K562 (cell line): ENCODE results near the gene PLA2G4C. TPM values are rescaled to one million over a fixed set of nuclear protein-coding genes. Genes with fewer than 3 reads are reported as not detected.

Experiments
- ATAC-seq: fragments of 200-7000 bp; cut with Tn5 transposase; 3 replicates; pipeline ENCODE4 v1.9.1; 2020; ENCODE audit warnings: moderate library complexity
- BruUV-seq: library from RNA; stranded (reverse); fragments of 400-500 nt; replicated peaks from 2 replicates; lab custom pipeline; 2021; lab: Mats Ljungman, UMichigan
- CTCF ChIA-PET: fragments of 300-600 bp; formaldehyde crosslinking; extraction: SDS; loops from one replicate; lab custom pipeline; 2021; ENCODE audit warnings: low intra/inter-chr PET ratio; lab: Yijun Ruan, JAX
- POLR2A ChIA-PET: fragments of 300-600, 350-650 bp; sonication (Branson Sonifier 250); formaldehyde crosslinking; extraction: SDS; loops from one replicate; lab custom pipeline; 2021; ENCODE audit warnings: antibody characterized with exemption, inconsistent platforms; lab: Yijun Ruan, JAX
- DNase-seq, 4 experiments: peaks; one replicate each; pipeline versions ENCODE4 v3.0.0 to v3.0.0-alpha.2; 2011 to 2018; ENCODE audit warnings: low spot score in 3 of 4, mixed read lengths in 3 of 4; ENCODE audit errors: extremely low read depth in 1 of 4
- FAIRE-seq: peaks from 2 replicates; lab custom pipeline; 2011; peaks lifted over from hg19 to GRCh38; lab: Jason Lieb, UNC
- H2AFZ ChIP-seq: 2 replicates; pipeline ENCODE4 v1.6.0; 2011; ENCODE audit warnings: low read depth, low read length, control low read depth, inconsistent platforms
- H3K27ac ChIP-seq: fragments of 200-600 bp; 3 replicates; pipeline ENCODE4 v1.8.0; 2011; ENCODE audit warnings: low read depth, mild to moderate bottlenecking, control low read depth, inconsistent platforms, low read length, moderate library complexity, mixed read lengths; ENCODE audit errors: extremely low read depth
- H3K27me3 ChIP-seq, 2 experiments: fragments of 300-600 bp in 1 of 2; 2 replicates in 1 of 2; 3 replicates in 1 of 2; pipeline versions ENCODE4 v1.6.0 to v1.8.0; 2011; ENCODE audit warnings: inconsistent platforms in 2 of 2, low read length in 2 of 2, mild to moderate bottlenecking in 1 of 2, mixed read lengths in 1 of 2, moderate library complexity in 1 of 2; ENCODE audit not compliant: control insufficient read depth in 2 of 2, insufficient read depth in 2 of 2
- H3K36me3 ChIP-seq: fragments of 300-600 bp; 3 replicates; pipeline ENCODE4 v1.8.0; 2011; ENCODE audit warnings: mild to moderate bottlenecking, low read length, inconsistent platforms; ENCODE audit not compliant: control insufficient read depth, insufficient read depth
- H3K4me1 ChIP-seq, 2 experiments: fragments of 200-600 bp in 1 of 2; replicated peaks in 1 of 2; 2 replicates in 1 of 2; 3 replicates in 1 of 2; pipeline versions ENCODE4 v1.5.1 to v1.8.0; 2011; ENCODE audit warnings: inconsistent platforms in 2 of 2, low read length in 2 of 2, mild to moderate bottlenecking in 1 of 2, mixed read lengths in 1 of 2, moderate library complexity in 1 of 2; ENCODE audit not compliant: control insufficient read depth in 2 of 2, insufficient read depth in 2 of 2
- H3K4me2 ChIP-seq: 2 replicates; pipeline ENCODE4 v1.6.1; 2011; ENCODE audit warnings: low read length, control low read depth, inconsistent platforms, mixed read lengths; ENCODE audit not compliant: insufficient read depth
- H3K4me3 ChIP-seq: fragments of 200-600 bp; sonication (generic), shearing (Covaris generic); 2 replicates; pipeline ENCODE4 v1.5.1; 2016; ENCODE audit warnings: control low read depth, inconsistent platforms
- H3K79me2 ChIP-seq: fragments of 200-600 bp; 3 replicates; pipeline ENCODE4 v1.8.0; 2011; ENCODE audit warnings: low read length, inconsistent platforms; ENCODE audit not compliant: control insufficient read depth, insufficient read depth
- H3K9ac ChIP-seq, 2 experiments: 2 replicates each; pipeline versions ENCODE4 v1.6.0 to v1.6.1; 2011; ENCODE audit warnings: low read depth in 2 of 2, low read length in 2 of 2, control low read depth in 1 of 2, inconsistent platforms in 1 of 2, mild to moderate bottlenecking in 1 of 2, mixed read lengths in 1 of 2; ENCODE audit not compliant: insufficient read depth in 1 of 2
- H3K9me1 ChIP-seq: one replicate; pipeline ENCODE4 v1.6.0; 2011; ENCODE audit warnings: inconsistent platforms, mild to moderate bottlenecking, low read length, moderate library complexity; ENCODE audit not compliant: control insufficient read depth, insufficient read depth
- H3K9me3 ChIP-seq: replicated peaks from 2 replicates; pipeline ENCODE4 v1.5.1; 2011; ENCODE audit warnings: low read depth, low read length, inconsistent platforms; ENCODE audit not compliant: control insufficient read depth, insufficient read depth
- H4K20me1 ChIP-seq: replicated peaks from 2 replicates; pipeline ENCODE4 v1.6.1; 2011; ENCODE audit warnings: low read length, inconsistent platforms, mixed read lengths; ENCODE audit not compliant: control insufficient read depth, insufficient read depth
- CBX3 ChIP-seq, 2 experiments: IDR thresholded peaks; 1 replicate in 1 of 2; 2 replicates in 1 of 2; pipeline ENCODE4 v1.6.1; 2012; ENCODE audit warnings: inconsistent platforms in 2 of 2, low read length in 2 of 2, borderline replicate concordance in 1 of 2, control low read depth in 1 of 2
- LEF1 ChIP-seq: fragments of 450-650 bp; IDR thresholded peaks from 2 replicates; pipeline ENCODE4 v1.6.1; 2016; ENCODE audit warnings: mild to moderate bottlenecking
- NFIX ChIP-seq: fragments of 250-450 bp; sonication (Bioruptor Pico); IDR thresholded peaks from 2 replicates; pipeline ENCODE4 v1.4.0; 2020; ENCODE audit warnings: low read depth, mild to moderate bottlenecking, moderate library complexity
- NFXL1 ChIP-seq: fragments of 450-650 bp; formaldehyde crosslinking; IDR thresholded peaks from 2 replicates; pipeline ENCODE4 v1.4.0; 2021; ENCODE audit warnings: mild to moderate bottlenecking
- PHB ChIP-seq: fragments of 250-450 bp; sonication (Bioruptor Pico); IDR thresholded peaks from 2 replicates; pipeline ENCODE4 v1.5.0; 2021
- RAD21 ChIP-seq, 2 experiments: fragments of 250-450 bp in 1 of 2; fragments of 450-650 bp in 1 of 2; sonication (Bioruptor Pico) in 1 of 2; formaldehyde crosslinking in 1 of 2; IDR thresholded peaks in 1 of 2; conservative IDR thresholded peaks in 1 of 2; 2 replicates each; pipeline versions ENCODE4 v1.4.0 to v1.8.0; 2020 to 2022; ENCODE audit warnings: mild to moderate bottlenecking in 2 of 2, moderate library complexity in 1 of 2
- RBM17 ChIP-seq: fragments of 200-400 bp; formaldehyde crosslinking; IDR thresholded peaks from 2 replicates; pipeline ENCODE4 v1.6.1; 2017; ENCODE audit warnings: low read depth, mild to moderate bottlenecking, low read length, borderline replicate concordance
- SIN3A ChIP-seq, 2 experiments: fragments of 150-350 bp in 1 of 2; IDR thresholded peaks; 2 replicates each; pipeline ENCODE4 v1.6.1; 2011 to 2016; ENCODE audit warnings: borderline replicate concordance in 2 of 2, low read depth in 2 of 2, low read length in 2 of 2, mild to moderate bottlenecking in 2 of 2, moderate library complexity in 2 of 2; ENCODE audit not compliant: control insufficient read depth in 1 of 2
- SP2 ChIP-seq: IDR thresholded peaks from 2 replicates; pipeline ENCODE4 v1.6.1; 2011; ENCODE audit warnings: mild to moderate bottlenecking, low read depth, low read length, moderate library complexity; ENCODE audit not compliant: poor library complexity, severe bottlenecking; ENCODE audit errors: extremely low read depth
- SUPT5H ChIP-seq: fragments of 450-650 bp; IDR thresholded peaks from 2 replicates; pipeline ENCODE4 v1.6.1; 2016
- ZNF830 ChIP-seq: fragments of 250-450 bp; sonication (Bioruptor Pico); IDR thresholded peaks from 2 replicates; pipeline ENCODE4 v1.5.0; 2021; ENCODE audit warnings: mild to moderate bottlenecking
- WGBS: fragments of 100-300 bp; shearing (Covaris generic); methylation state at CpG from one replicate; pipeline ENCODE4 v1.1.6; 2016; ENCODE audit warnings: low coverage, mixed read lengths; ENCODE audit not compliant: insufficient coverage; ENCODE audit errors: missing lambda C conversion rate; 5-methylcytosine and 5-hydroxymethylcytosine counted together
- in situ Hi-C: fragments of 300-500 bp; cut with MboI; formaldehyde crosslinking; loops from 4 replicates; pipeline ENCODE4 v1.15.0; 2018; ENCODE audit warnings: inconsistent platforms, mixed read lengths
- intact Hi-C: fragments of 100-400 bp; cut with micrococcal nuclease; formaldehyde crosslinking; loops from 2 replicates; pipeline ENCODE4 v1.14.2; 2022
- polyA plus RNA-seq, 8 experiments: library from polyadenylated mRNA; depleted of rRNA in 4 of 8; stranded (reverse) in 5 of 8; unstranded in 3 of 8; fragments of >200 nt; fragmentation: Nextera tagmentation in 2 of 8; fragmentation: Illumina TruSeq in 1 of 8; extraction: Ambion mirVana in 2 of 8; extraction: Trizol in 1 of 8; gene quantifications; 2 replicates each; pipeline versions ENCODE4 v1.2.1 to v1.2.3, GENCODE V29; 2011 to 2014; ENCODE audit warnings: inconsistent platforms in 1 of 8, missing spikeins in 1 of 8
- total RNA-seq, 7 experiments: library from RNA; depleted of rRNA in 6 of 7; stranded (reverse); fragments of >200 nt in 6 of 7; fragmentation: Illumina TruSeq in 2 of 7; extraction: Trizol in 2 of 7; gene quantifications; 2 replicates each; pipeline versions ENCODE4 v1.2.1 to v1.2.3, GENCODE V29; 2011 to 2021; ENCODE audit warnings: low replicate concordance in 1 of 7
- TF ChIP-seq, protein P1 (sequence below): fragments of 450-650 bp; IDR thresholded peaks from 2 replicates; pipeline ENCODE4 v1.6.1; 2018; ENCODE audit not compliant: partially characterized antibody
- TF ChIP-seq, protein P2 (sequence below), 3 experiments: fragments of 200-800 bp in 1 of 3; sonication (Bioruptor generic) in 1 of 3; sonication (generic) in 1 of 3; formaldehyde crosslinking in 1 of 3; IDR thresholded peaks; 2 replicates each; pipeline versions ENCODE4 v1.6.1 to v1.8.0; 2016 to 2022; ENCODE audit warnings: mild to moderate bottlenecking in 2 of 3, missing compliant biosample characterization in 2 of 3, missing genetic modification characterization in 2 of 3, missing genetic modification reagents in 1 of 3
- TF ChIP-seq, protein P3 (sequence below): sonication (generic); formaldehyde crosslinking; IDR thresholded peaks from 2 replicates; pipeline ENCODE4 v1.8.1; 2023; ENCODE audit warnings: mild to moderate bottlenecking, missing genetic modification reagents, moderate library complexity

Gene PLA2G4C
- total and polyA plus RNA-seq, 9 of the 15 experiments (the other 6 are each of a cell fraction or from before 2014, with no cell fraction given): 0.27 to 0.35 (median 0.35) TPM; not detected in 6

DNA sequence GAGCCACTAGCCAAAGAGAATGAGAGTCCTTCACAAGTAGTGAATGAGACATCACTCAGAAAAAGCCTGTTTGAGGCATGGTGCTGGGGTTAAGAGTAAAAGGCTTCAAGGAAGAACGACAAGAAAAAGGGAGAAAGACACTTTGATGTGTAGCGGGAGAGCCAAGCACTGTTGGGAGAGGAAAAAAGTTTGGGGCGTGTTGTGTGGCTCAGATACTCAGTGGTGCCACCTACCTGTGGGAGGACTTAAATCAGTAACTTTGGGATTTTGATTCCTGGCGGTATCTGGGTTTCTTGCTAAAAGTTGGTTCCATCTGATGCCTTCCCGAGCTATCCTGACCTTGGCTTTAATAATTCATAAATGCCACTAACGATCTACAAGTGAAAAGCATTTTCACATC, 103.9 kb downstream of the PLA2G4C start (continued):
- TF ChIP-seq SP2 (peak; percentile 15), RAD21 (CRISPR knock-in tag; conservative IDR thresholded peaks at IDR 0.05 in 1 of 2, IDR thresholded peaks at IDR 0.05 in 1 of 2) (0 out of 4 replicates have a peak, but pooled peaks of 1 of the 2 experiments have one; percentile 5), SUPT5H (no peak), CBX3 (IDR thresholded peaks at IDR 0.05; ENCODE audit: borderline replicate concordance in 1 of 2, low read length in 2 of 2) (peak in 1 of 2 experiments; percentile 30; a peak in 1 of 3 replicates)

GRCh38 chr19:48004236-48004635, 106.4 kb downstream of the PLA2G4C start:
- H3K27ac ChIP-seq: no peak overlapping the region
- ATAC-seq (no peak), DNase-seq (no peak), FAIRE-seq (no peak)
- H2AFZ ChIP-seq: no peak overlapping the region
- no peaks in the 10 kb centered on the region; a peak in 1 of 5 replicates for H3K4me1 ChIP-seq
- WGBS: 7% methylated on average over 6 of the region's 6 CpGs
- CTCF ChIA-PET: no interaction called here
- no peak overlapping the region for H3K9ac ChIP-seq
- BruUV-seq: no TSS peak
- no peaks in the 10 kb centered on the region for H3K9me1 ChIP-seq
- H3K4me3 ChIP-seq: no peak overlapping the region
- H3K4me2 ChIP-seq: no peak overlapping the region
- H3K79me2 ChIP-seq: no peaks in the 10 kb centered on the region
- POLR2A ChIA-PET: no interaction called here
- intact Hi-C loops (no loop called here), in situ Hi-C loops (no loop called here)
- peaks cover 0 to 5% of the 10 kb centered on the region in 2 experiments; a peak in 2 of 5 replicates for H3K27me3 ChIP-seq
- no peaks in the 10 kb centered on the region for H3K36me3 ChIP-seq
- H4K20me1 ChIP-seq: no peaks in the 10 kb centered on the region
- H3K9me3 ChIP-seq: no peaks in the 10 kb centered on the region
- TF ChIP-seq PHB (CRISPR knock-in tag): no peak
- TF ChIP-seq, protein P1, sequence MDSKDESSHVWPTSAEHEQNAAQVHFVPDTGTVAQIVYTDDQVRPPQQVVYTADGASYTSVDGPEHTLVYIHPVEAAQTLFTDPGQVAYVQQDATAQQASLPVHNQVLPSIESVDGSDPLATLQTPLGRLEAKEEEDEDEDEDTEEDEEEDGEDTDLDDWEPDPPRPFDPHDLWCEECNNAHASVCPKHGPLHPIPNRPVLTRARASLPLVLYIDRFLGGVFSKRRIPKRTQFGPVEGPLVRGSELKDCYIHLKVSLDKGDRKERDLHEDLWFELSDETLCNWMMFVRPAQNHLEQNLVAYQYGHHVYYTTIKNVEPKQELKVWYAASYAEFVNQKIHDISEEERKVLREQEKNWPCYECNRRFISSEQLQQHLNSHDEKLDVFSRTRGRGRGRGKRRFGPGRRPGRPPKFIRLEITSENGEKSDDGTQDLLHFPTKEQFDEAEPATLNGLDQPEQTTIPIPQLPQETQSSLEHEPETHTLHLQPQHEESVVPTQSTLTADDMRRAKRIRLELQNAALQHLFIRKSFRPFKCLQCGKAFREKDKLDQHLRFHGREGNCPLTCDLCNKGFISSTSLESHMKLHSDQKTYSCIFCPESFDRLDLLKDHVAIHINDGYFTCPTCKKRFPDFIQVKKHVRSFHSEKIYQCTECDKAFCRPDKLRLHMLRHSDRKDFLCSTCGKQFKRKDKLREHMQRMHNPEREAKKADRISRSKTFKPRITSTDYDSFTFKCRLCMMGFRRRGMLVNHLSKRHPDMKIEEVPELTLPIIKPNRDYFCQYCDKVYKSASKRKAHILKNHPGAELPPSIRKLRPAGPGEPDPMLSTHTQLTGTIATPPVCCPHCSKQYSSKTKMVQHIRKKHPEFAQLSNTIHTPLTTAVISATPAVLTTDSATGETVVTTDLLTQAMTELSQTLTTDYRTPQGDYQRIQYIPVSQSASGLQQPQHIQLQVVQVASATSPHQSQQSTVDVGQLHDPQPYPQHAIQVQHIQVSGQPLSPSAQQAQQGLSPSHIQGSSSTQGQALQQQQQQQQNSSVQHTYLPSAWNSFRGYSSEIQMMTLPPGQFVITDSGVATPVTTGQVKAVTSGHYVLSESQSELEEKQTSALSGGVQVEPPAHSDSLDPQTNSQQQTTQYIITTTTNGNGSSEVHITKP: no peak
- TF ChIP-seq NFXL1 (CRISPR knock-in tag): no peak
- TF ChIP-seq, protein P2, sequence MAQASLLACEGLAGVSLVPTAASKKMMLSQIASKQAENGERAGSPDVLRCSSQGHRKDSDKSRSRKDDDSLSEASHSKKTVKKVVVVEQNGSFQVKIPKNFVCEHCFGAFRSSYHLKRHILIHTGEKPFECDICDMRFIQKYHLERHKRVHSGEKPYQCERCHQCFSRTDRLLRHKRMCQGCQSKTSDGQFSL (CRISPR knock-in tag; IDR thresholded peaks at IDR 0.05): no peak
- TF ChIP-seq, protein P2 (tag; IDR thresholded peaks at IDR 0.05): no peak
- no peak for TF ChIP-seq LEF1
- no peak for TF ChIP-seq ZNF830 (CRISPR knock-in tag)
- TF ChIP-seq SIN3A (IDR thresholded peaks at IDR 0.05; ENCODE audit: borderline replicate concordance in 2 of 2, control insufficient read depth in 1 of 2, low read depth in 2 of 2, low read length in 2 of 2): no peak
- no peak for TF ChIP-seq NFIX (CRISPR knock-in tag)
- TF ChIP-seq, protein P3, sequence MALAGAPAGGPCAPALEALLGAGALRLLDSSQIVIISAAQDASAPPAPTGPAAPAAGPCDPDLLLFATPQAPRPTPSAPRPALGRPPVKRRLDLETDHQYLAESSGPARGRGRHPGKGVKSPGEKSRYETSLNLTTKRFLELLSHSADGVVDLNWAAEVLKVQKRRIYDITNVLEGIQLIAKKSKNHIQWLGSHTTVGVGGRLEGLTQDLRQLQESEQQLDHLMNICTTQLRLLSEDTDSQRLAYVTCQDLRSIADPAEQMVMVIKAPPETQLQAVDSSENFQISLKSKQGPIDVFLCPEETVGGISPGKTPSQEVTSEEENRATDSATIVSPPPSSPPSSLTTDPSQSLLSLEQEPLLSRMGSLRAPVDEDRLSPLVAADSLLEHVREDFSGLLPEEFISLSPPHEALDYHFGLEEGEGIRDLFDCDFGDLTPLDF (CRISPR knock-in tag): no peak
- no peak for TF ChIP-seq SP2
- TF ChIP-seq RBM17: no peak
